Measurements from ENCODE around the gene WDR6. TPM values are rescaled to one million over a fixed set of nuclear protein-coding genes. Genes with fewer than 3 reads are reported as not detected.

The WDR6 gene
- total and polyA plus RNA-seq, 10 of the 15 experiments (the other 5 are each of a cell fraction or from before 2014, with no cell fraction given), result 21.3 to 169 (median 107) TPM

DNA sequence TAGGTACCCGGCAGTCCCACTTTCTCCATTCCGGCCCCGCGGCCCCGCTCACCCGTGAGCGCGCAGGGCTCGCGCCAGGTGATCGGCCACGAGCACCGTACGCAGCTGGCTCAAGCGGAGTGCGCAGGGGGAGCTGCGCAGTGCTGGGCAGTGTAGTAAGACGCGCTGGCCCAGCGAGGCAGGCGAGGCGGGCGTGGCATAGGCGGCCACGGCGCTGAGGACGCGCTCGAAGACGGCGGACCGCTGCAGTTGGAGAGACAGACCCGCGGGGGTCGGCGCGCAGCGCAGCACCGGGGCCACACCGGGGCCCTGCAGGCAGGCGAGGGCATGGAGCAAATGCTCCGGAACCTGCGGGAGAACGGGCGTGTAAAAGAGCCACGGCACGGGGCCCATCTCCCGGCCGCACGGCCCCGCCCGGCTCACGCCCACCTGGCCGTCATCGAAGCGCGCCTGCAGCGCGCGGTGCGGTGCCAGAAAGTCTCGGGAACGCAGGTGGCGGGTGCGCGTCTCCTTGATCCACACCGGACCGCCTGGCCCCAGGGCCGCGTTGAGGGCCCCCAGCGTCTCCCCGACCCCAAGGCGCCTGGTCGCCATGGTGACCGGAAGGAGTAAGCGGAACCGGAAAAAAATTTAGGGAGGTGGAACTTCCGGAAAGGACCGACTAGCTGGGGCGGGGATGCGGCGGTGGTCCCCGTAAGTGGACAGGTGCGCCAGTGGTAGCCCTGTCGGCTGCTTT is 10.9 kb downstream of the WDR6 start, which contains the start of gene DALRD3 (continued):
- TF ChIP-seq STAT3 (IDR thresholded peaks at IDR 0.05; ENCODE audit: low read depth, low read length), result no peak
- TF ChIP-seq IRF4 (IDR thresholded peaks at IDR 0.05; ENCODE audit: low read depth, low read length), result no peak
- no peak for TF ChIP-seq KLF5 (IDR thresholded peaks at IDR 0.05; ENCODE audit: partially characterized antibody)
- peak; percentile 53; the same call in 1 of the 2 replicates for TF ChIP-seq NR2C1 (IDR thresholded peaks at IDR 0.05)
- TF ChIP-seq EZH2 (IDR thresholded peaks at IDR 0.05; ENCODE audit: borderline replicate concordance, control insufficient read depth, low read depth, low read length), result no peak
- TF ChIP-seq, protein P1, sequence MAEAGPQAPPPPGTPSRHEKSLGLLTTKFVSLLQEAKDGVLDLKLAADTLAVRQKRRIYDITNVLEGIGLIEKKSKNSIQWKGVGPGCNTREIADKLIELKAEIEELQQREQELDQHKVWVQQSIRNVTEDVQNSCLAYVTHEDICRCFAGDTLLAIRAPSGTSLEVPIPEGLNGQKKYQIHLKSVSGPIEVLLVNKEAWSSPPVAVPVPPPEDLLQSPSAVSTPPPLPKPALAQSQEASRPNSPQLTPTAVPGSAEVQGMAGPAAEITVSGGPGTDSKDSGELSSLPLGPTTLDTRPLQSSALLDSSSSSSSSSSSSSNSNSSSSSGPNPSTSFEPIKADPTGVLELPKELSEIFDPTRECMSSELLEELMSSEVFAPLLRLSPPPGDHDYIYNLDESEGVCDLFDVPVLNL (IDR thresholded peaks at IDR 0.05; ENCODE audit: low read depth, low read length), result no peak
- TF ChIP-seq EP300 (IDR thresholded peaks at IDR 0.05; ENCODE audit: borderline replicate concordance in 1 of 2, control insufficient read depth in 1 of 2, low read depth in 2 of 2, low read length in 2 of 2), result no peak
- TF ChIP-seq SREBF1 (IDR thresholded peaks at IDR 0.05; ENCODE audit: low read length), result no peak
- TF ChIP-seq, protein P2, sequence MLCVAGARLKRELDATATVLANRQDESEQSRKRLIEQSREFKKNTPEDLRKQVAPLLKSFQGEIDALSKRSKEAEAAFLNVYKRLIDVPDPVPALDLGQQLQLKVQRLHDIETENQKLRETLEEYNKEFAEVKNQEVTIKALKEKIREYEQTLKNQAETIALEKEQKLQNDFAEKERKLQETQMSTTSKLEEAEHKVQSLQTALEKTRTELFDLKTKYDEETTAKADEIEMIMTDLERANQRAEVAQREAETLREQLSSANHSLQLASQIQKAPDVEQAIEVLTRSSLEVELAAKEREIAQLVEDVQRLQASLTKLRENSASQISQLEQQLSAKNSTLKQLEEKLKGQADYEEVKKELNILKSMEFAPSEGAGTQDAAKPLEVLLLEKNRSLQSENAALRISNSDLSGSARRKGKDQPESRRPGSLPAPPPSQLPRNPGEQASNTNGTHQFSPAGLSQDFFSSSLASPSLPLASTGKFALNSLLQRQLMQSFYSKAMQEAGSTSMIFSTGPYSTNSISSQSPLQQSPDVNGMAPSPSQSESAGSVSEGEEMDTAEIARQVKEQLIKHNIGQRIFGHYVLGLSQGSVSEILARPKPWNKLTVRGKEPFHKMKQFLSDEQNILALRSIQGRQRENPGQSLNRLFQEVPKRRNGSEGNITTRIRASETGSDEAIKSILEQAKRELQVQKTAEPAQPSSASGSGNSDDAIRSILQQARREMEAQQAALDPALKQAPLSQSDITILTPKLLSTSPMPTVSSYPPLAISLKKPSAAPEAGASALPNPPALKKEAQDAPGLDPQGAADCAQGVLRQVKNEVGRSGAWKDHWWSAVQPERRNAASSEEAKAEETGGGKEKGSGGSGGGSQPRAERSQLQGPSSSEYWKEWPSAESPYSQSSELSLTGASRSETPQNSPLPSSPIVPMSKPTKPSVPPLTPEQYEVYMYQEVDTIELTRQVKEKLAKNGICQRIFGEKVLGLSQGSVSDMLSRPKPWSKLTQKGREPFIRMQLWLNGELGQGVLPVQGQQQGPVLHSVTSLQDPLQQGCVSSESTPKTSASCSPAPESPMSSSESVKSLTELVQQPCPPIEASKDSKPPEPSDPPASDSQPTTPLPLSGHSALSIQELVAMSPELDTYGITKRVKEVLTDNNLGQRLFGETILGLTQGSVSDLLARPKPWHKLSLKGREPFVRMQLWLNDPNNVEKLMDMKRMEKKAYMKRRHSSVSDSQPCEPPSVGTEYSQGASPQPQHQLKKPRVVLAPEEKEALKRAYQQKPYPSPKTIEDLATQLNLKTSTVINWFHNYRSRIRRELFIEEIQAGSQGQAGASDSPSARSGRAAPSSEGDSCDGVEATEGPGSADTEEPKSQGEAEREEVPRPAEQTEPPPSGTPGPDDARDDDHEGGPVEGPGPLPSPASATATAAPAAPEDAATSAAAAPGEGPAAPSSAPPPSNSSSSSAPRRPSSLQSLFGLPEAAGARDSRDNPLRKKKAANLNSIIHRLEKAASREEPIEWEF (IDR thresholded peaks at IDR 0.05; ENCODE audit: insufficient replicate concordance, low read depth, low read length), result no peak
- TF ChIP-seq, protein P3, sequence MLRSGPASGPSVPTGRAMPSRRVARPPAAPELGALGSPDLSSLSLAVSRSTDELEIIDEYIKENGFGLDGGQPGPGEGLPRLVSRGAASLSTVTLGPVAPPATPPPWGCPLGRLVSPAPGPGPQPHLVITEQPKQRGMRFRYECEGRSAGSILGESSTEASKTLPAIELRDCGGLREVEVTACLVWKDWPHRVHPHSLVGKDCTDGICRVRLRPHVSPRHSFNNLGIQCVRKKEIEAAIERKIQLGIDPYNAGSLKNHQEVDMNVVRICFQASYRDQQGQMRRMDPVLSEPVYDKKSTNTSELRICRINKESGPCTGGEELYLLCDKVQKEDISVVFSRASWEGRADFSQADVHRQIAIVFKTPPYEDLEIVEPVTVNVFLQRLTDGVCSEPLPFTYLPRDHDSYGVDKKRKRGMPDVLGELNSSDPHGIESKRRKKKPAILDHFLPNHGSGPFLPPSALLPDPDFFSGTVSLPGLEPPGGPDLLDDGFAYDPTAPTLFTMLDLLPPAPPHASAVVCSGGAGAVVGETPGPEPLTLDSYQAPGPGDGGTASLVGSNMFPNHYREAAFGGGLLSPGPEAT (IDR thresholded peaks at IDR 0.05; ENCODE audit: low read depth), result 0 out of 2 replicates have a peak, but pooled peaks have one; percentile 7
- TF ChIP-seq, protein P4, sequence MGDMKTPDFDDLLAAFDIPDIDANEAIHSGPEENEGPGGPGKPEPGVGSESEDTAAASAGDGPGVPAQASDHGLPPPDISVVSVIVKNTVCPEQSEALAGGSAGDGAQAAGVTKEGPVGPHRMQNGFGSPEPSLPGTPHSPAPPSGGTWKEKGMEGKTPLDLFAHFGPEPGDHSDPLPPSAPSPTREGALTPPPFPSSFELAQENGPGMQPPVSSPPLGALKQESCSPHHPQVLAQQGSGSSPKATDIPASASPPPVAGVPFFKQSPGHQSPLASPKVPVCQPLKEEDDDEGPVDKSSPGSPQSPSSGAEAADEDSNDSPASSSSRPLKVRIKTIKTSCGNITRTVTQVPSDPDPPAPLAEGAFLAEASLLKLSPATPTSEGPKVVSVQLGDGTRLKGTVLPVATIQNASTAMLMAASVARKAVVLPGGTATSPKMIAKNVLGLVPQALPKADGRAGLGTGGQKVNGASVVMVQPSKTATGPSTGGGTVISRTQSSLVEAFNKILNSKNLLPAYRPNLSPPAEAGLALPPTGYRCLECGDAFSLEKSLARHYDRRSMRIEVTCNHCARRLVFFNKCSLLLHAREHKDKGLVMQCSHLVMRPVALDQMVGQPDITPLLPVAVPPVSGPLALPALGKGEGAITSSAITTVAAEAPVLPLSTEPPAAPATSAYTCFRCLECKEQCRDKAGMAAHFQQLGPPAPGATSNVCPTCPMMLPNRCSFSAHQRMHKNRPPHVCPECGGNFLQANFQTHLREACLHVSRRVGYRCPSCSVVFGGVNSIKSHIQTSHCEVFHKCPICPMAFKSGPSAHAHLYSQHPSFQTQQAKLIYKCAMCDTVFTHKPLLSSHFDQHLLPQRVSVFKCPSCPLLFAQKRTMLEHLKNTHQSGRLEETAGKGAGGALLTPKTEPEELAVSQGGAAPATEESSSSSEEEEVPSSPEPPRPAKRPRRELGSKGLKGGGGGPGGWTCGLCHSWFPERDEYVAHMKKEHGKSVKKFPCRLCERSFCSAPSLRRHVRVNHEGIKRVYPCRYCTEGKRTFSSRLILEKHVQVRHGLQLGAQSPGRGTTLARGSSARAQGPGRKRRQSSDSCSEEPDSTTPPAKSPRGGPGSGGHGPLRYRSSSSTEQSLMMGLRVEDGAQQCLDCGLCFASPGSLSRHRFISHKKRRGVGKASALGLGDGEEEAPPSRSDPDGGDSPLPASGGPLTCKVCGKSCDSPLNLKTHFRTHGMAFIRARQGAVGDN (IDR thresholded peaks at IDR 0.05), result 0 out of 2 replicates have a peak, but pooled peaks have one; percentile 30
- TF ChIP-seq SUPT20H (IDR thresholded peaks at IDR 0.05; ENCODE audit: borderline replicate concordance, control insufficient read depth, low read depth, low read length), result no peak
- no peak for TF ChIP-seq ATF7 (IDR thresholded peaks at IDR 0.05; ENCODE audit: low read depth)
- no peak for TF ChIP-seq JUNB (IDR thresholded peaks at IDR 0.05)
- TF ChIP-seq ZNF24 (IDR thresholded peaks at IDR 0.05), result no peak
- TF ChIP-seq KDM1A (IDR thresholded peaks at IDR 0.05; ENCODE audit: borderline replicate concordance), result no peak
- no peak for TF ChIP-seq RBBP5 (conservative IDR thresholded peaks at IDR 0.05)
